ENCODE measurements around the gene LRRC14B.

- TF ChIP-seq RAD21 (IDR thresholded peaks at IDR 0.05) (no peak), CTCF (IDR thresholded peaks at IDR 0.05; ENCODE audit: low read depth, low read length, missing input control) (no peak), REST (IDR thresholded peaks at IDR 0.05) (no peak), ZBTB33 (IDR thresholded peaks at IDR 0.05) (no peak), YY1 (IDR thresholded peaks at IDR 0.05) (no peak), GABPA (IDR thresholded peaks at IDR 0.05 in 1 of 2, conservative IDR thresholded peaks at IDR 0.05 in 1 of 2) (no peak), MAX (IDR thresholded peaks at IDR 0.05) (no peak), ATF3 (IDR thresholded peaks at IDR 0.05) (no peak), FOXA1 (IDR thresholded peaks at IDR 0.05) (no peak)
These were observed 29.1 kb upstream of the LRRC14B start for GRCh38 chr5:162190-162564.

Measured in liver (tissue), 3 donors.